Prostate gland (tissue), 2 donors: ENCODE results near the gene DIAPH2. TPM values are rescaled to one million over a fixed set of nuclear protein-coding genes. Genes with fewer than 3 reads are reported as not detected.

Experiments
- DNase-seq: peaks from one replicate; pipeline ENCODE4 v3.0.0-alpha.2; 2019; ENCODE audit warnings: low spot score
- H3K27ac ChIP-seq, 2 donors: fragments of 200-600 bp; sonication (generic); 2 replicates each; pipeline ENCODE4 v1.5.1; 2017 to 2019
- H3K27me3 ChIP-seq: fragments of 200-600 bp; sonication (generic); replicated peaks from 2 replicates; pipeline ENCODE4 v1.5.1; 2019; ENCODE audit not compliant: insufficient read depth
- H3K36me3 ChIP-seq, 2 donors: fragments of 200-600 bp; sonication (generic); 1 replicate in 1 of 2; 2 replicates in 1 of 2; pipeline versions ENCODE4 v1.5.1 to v1.8.1; 2017 to 2019
- H3K4me1 ChIP-seq: fragments of 200-600 bp; sonication (generic); replicated peaks from 2 replicates; pipeline ENCODE4 v1.5.1; 2019
- H3K4me3 ChIP-seq, 2 donors: fragments of 200-600 bp; sonication (generic); 2 replicates each; pipeline ENCODE4 v1.5.1; 2017 to 2019
- H3K9me3 ChIP-seq: fragments of 200-600 bp; sonication (generic); 2 replicates; pipeline ENCODE4 v1.5.1; 2017
- POLR2A ChIP-seq: fragments of 450-650 bp; IDR thresholded peaks from one replicate; pipeline ENCODE4 v1.6.1; 2016; ENCODE audit warnings: antibody characterized with exemption, mild to moderate bottlenecking
- POLR2AphosphoS5 ChIP-seq: sonication (generic); formaldehyde crosslinking; IDR thresholded peaks from one replicate; pipeline ENCODE4 v1.6.1; 2017; ENCODE audit warnings: antibody characterized with exemption
- WGBS: methylation state at CpG from one replicate; pipeline ENCODE4 v1.1.5; 2018; 5-methylcytosine and 5-hydroxymethylcytosine counted together
- intact Hi-C: fragments of 100-400 bp; cut with DNase I; formaldehyde crosslinking; loops from one replicate; pipeline ENCODE4 v1.14.2; 2022
- total RNA-seq, 2 donors: library from RNA; depleted of rRNA; stranded (reverse); fragments of >200 nt; gene quantifications; one replicate each; pipeline ENCODE4 v1.1.0, GENCODE V29; 2016
- TF ChIP-seq, protein P1 (sequence below), 4 experiments: fragments of 200-600 bp in 2 of 4; fragments of 450-650 bp in 2 of 4; sonication (generic) in 2 of 4; IDR thresholded peaks; 1 replicate in 3 of 4; 2 replicates in 1 of 4; pipeline ENCODE4 v1.5.1; 2016 to 2019; ENCODE audit warnings: antibody characterized with exemption in 4 of 4, mild to moderate bottlenecking in 2 of 4, moderate library complexity in 2 of 4

Gene DIAPH2
- total RNA-seq, 2 donors from 2014 or later: 8.1 to 44.8 TPM

DNA sequence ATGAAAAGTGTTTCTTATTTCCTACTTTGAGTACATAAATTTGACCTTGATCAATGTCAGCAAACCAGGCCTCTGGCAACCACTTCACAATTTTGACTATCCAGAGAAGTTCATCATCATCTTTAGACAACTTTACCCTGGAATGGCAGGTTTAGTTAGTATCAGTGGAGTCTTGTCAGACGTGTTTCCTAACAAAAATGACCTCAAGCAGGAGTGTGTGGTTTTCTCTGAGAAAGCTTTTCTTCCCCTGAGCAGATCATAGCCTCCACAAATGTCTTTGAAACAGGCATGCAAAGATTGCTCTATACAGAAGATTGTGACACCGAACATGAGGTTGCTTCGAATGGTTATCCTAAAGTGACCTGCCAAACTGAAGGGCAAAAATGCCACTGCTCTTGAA lies 841.3 kb downstream of the DIAPH2 start:
- H3K27me3 ChIP-seq: no peaks in the 10 kb centered on the region
- H3K4me1 ChIP-seq: no peaks in the 10 kb centered on the region
- H3K36me3 ChIP-seq: no peaks in the 10 kb centered on the region
- DNase-seq: no peak
- no peak overlapping the region for H3K4me3 ChIP-seq
- WGBS: 67% methylated on average over 3 of the region's 3 CpGs
- intact Hi-C loops: no loop called here
- TF ChIP-seq, protein P1, sequence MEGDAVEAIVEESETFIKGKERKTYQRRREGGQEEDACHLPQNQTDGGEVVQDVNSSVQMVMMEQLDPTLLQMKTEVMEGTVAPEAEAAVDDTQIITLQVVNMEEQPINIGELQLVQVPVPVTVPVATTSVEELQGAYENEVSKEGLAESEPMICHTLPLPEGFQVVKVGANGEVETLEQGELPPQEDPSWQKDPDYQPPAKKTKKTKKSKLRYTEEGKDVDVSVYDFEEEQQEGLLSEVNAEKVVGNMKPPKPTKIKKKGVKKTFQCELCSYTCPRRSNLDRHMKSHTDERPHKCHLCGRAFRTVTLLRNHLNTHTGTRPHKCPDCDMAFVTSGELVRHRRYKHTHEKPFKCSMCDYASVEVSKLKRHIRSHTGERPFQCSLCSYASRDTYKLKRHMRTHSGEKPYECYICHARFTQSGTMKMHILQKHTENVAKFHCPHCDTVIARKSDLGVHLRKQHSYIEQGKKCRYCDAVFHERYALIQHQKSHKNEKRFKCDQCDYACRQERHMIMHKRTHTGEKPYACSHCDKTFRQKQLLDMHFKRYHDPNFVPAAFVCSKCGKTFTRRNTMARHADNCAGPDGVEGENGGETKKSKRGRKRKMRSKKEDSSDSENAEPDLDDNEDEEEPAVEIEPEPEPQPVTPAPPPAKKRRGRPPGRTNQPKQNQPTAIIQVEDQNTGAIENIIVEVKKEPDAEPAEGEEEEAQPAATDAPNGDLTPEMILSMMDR (IDR thresholded peaks at IDR 0.05): no peak
- no peak for TF ChIP-seq POLR2AphosphoS5
- no peak for TF ChIP-seq POLR2A
- no peaks in the 10 kb centered on the region for H3K9me3 ChIP-seq
- no peak overlapping the region for H3K27ac ChIP-seq

DNA sequence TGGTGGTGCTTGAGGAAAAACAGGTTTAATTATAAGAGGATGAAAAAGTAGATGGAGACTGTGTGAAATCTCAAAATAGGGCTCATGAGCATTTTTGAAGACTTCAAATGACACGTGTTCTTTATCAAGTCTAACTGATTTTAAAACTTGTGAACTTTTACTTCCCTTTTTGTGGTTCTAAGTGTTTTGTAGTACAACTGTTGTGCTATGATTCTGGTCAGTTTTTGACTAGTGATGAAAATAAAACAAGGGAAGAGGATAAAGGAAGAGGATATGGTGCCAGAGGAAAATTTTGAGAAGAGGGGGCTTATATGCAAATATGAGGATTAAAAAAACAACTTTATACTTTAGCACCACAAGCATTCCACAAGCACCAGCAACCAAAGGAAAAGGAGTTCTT lies 843.1 kb downstream of the DIAPH2 start:
- Histone ChIP-seq H3K4me3 (no peak overlapping the region), H3K36me3 (no peaks in the 10 kb centered on the region), H3K9me3 (no peaks in the 10 kb centered on the region), H3K27me3 (no peaks in the 10 kb centered on the region), H3K4me1 (no peaks in the 10 kb centered on the region), H3K27ac (no peak overlapping the region)
- intact Hi-C loops: no loop called here
- 86% methylated on average over 1 of the region's 1 CpG for WGBS
- DNase-seq: no peak
- TF ChIP-seq, protein P1 (IDR thresholded peaks at IDR 0.05): no peak
- TF ChIP-seq POLR2A (no peak), POLR2AphosphoS5 (no peak)

DNA sequence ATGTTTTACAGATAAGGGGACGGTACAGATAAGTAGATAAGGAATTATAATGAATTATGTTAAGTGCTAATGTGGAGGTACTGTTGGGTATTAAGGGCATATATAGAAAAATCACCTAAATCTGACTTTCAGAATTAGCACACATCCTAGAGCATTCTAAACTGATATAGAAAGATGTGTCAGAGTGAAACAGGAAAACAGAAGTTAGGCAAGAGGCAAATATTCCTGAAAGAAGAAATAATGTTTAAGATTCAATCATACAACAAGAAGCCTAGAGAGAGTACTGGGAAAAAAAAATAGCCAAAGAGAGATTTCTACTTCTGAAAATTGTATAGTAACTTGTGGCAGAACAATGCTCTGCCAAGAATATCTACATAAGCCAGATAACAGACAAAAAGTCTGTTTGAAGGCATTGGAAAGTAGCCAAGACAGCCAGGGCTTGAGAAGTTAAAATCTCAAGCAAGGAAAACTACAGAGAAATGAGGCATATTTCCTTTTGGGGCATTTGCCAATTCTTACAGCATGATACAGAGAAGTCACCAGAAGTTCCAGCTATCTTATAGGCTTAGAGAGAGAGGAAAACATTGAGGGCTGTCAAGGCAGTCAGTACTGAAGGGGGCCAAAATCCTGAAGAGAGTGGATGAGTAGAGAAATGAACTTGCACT lies 845.0 kb downstream of the DIAPH2 start:
- Histone ChIP-seq H3K9me3 (no peaks in the 10 kb centered on the region), H3K27ac (no peak overlapping the region), H3K27me3 (no peaks in the 10 kb centered on the region), H3K4me3 (no peak overlapping the region), H3K4me1 (no peaks in the 10 kb centered on the region), H3K36me3 (no peaks in the 10 kb centered on the region)
- intact Hi-C loops: no loop called here
- TF ChIP-seq POLR2AphosphoS5: no peak
- TF ChIP-seq, protein P1 (IDR thresholded peaks at IDR 0.05): no peak
- no peak for TF ChIP-seq POLR2A
- no peak for DNase-seq
- 71% methylated on average over 1 of the region's 1 CpG for WGBS

DNA sequence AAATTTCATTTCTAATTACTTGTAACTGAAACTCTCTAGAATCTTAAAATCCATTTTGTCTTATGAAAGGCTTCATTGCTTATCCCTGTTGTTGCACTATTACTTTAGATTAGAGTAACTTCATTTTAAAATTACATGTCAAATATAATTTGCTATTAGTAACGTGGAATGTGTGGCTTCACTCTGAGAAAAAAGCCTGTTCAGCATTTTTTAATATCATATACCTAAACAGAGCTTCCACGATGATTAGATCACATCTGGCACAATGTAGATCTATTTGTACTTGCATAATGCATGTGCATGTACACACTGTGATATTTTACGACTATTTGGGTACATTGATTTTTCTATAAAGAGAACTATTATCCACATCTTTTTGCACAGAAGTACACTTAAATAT lies 847.2 kb downstream of the DIAPH2 start:
- Histone ChIP-seq H3K4me1 (no peaks in the 10 kb centered on the region), H3K9me3 (no peaks in the 10 kb centered on the region), H3K36me3 (no peaks in the 10 kb centered on the region), H3K27ac (no peak overlapping the region), H3K4me3 (no peak overlapping the region), H3K27me3 (no peaks in the 10 kb centered on the region)
- TF ChIP-seq, protein P1 (IDR thresholded peaks at IDR 0.05): no peak
- TF ChIP-seq POLR2AphosphoS5 (no peak), POLR2A (no peak)
- 32% methylated on average over 3 of the region's 3 CpGs for WGBS
- no peak for DNase-seq
- intact Hi-C loops: no loop called here

DNA sequence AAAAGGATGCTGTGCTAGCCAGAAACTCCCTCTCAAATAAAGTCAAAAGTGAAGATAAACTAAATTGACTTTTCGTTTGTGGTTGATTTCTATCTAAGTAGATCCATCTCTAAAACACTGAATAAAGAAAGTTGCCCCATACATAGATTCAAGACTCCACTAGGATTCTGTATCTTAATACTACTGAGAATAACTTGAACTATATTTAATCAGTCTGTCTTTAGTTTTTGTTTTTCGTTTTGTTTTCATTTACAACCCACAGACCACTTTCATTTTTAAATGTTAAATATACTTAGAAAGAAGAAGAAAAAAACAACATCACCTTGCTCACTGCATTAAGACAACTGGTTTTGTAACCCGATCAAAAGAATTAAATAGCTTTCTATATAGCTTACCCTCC lies 854.1 kb downstream of the DIAPH2 start:
- intact Hi-C loops: no loop called here
- TF ChIP-seq, protein P1 (IDR thresholded peaks at IDR 0.05): no peak
- no peaks in the 10 kb centered on the region for H3K36me3 ChIP-seq
- 79% methylated on average over 3 of the region's 3 CpGs for WGBS
- no peak overlapping the region for H3K27ac ChIP-seq
- no peaks in the 10 kb centered on the region for H3K4me1 ChIP-seq
- no peaks in the 10 kb centered on the region for H3K9me3 ChIP-seq
- DNase-seq: no peak
- H3K27me3 ChIP-seq: no peaks in the 10 kb centered on the region
- H3K4me3 ChIP-seq: no peak overlapping the region
